ENCODE measurements around the gene TTLL7. TPM values are rescaled to one million over a fixed set of nuclear protein-coding genes. Genes with fewer than 3 reads are reported as not detected.

The TTLL7 gene
- total and polyA plus RNA-seq, 2 experiments from 2014 or later = 4.1 to 6.7 TPM

DNA sequence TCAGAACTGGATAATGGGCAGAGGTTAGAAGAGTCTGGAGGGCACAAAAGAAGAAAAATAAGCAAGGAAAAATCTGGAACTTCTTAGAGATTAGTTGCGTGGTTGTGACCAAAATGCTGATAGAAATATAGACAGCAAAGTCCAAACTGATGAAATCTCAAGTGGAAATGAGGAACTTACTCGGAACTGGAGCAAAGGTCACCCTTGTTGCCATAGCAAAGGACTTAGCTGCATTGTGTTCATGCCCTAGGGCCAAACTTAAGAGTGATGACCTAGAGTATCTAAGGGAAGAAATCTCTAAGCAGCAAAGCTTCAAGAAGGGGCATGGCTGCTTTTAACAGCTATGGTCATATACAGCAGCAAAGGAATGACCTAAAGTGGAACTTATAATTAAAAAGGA is 180.0 kb downstream of the TTLL7 start:
- no peak overlapping the region for H3K4me3 ChIP-seq
- H3K79me2 ChIP-seq (replicated peaks; ENCODE audit: insufficient read depth) = no peaks in the 10 kb centered on the region
- no peaks in the 10 kb centered on the region for H3K4me1 ChIP-seq (ENCODE audit: insufficient read depth)
- H3K36me3 Mint-ChIP-seq (ENCODE audit: low read depth) = no peaks in the 10 kb centered on the region
- H3K4me2 ChIP-seq = no peak overlapping the region
- no peaks in the 10 kb centered on the region for H3K27me3 ChIP-seq (ENCODE audit: insufficient read depth)
- H3K9me3 Mint-ChIP-seq = no peaks in the 10 kb centered on the region; the same call in 2 of the 3 replicates
- ATAC-seq = no peak
- no peak overlapping the region for H3K4me3 Mint-ChIP-seq
- no peaks in the 10 kb centered on the region for H3F3A ChIP-seq (replicated peaks; ENCODE audit: low read depth)
- H3K9me2 ChIP-seq (ENCODE audit: insufficient read depth) = peaks cover 10% of the 10 kb centered on the region; the same call in 1 of the 2 replicates
- no peak overlapping the region for H2AFZ ChIP-seq
- H3K27ac Mint-ChIP-seq = no peak overlapping the region
- no peaks in the 10 kb centered on the region for H4K20me1 ChIP-seq (replicated peaks; ENCODE audit: insufficient read depth)
- DNase-seq (ENCODE audit: low spot score) = no peak
- no peaks in the 10 kb centered on the region for H3K27me3 Mint-ChIP-seq (ENCODE audit: insufficient read depth, low read depth, poor library complexity)
- no peak overlapping the region for H3K27ac ChIP-seq (ENCODE audit: low read depth)
- no peaks in the 10 kb centered on the region for H3K36me3 ChIP-seq (ENCODE audit: insufficient read depth)
- TF ChIP-seq ZNF331 (CRISPR knock-in tag; IDR thresholded peaks at IDR 0.05; ENCODE audit: low read depth) (no peak), CREB1 (CRISPR knock-in tag; IDR thresholded peaks at IDR 0.05; ENCODE audit: low read depth) (no peak), STAT1 (IDR thresholded peaks at IDR 0.05; ENCODE audit: unreplicated experiment) (no peak), EZH2phosphoT487 (IDR thresholded peaks at IDR 0.05; ENCODE audit: unreplicated experiment) (no peak), EZH2 (IDR thresholded peaks at IDR 0.05; ENCODE audit: low read depth, unreplicated experiment) (no peak), CTCF (conservative IDR thresholded peaks at IDR 0.05; ENCODE audit: low read depth in 2 of 2) (no peak)
- TF ChIP-seq, protein P1, sequence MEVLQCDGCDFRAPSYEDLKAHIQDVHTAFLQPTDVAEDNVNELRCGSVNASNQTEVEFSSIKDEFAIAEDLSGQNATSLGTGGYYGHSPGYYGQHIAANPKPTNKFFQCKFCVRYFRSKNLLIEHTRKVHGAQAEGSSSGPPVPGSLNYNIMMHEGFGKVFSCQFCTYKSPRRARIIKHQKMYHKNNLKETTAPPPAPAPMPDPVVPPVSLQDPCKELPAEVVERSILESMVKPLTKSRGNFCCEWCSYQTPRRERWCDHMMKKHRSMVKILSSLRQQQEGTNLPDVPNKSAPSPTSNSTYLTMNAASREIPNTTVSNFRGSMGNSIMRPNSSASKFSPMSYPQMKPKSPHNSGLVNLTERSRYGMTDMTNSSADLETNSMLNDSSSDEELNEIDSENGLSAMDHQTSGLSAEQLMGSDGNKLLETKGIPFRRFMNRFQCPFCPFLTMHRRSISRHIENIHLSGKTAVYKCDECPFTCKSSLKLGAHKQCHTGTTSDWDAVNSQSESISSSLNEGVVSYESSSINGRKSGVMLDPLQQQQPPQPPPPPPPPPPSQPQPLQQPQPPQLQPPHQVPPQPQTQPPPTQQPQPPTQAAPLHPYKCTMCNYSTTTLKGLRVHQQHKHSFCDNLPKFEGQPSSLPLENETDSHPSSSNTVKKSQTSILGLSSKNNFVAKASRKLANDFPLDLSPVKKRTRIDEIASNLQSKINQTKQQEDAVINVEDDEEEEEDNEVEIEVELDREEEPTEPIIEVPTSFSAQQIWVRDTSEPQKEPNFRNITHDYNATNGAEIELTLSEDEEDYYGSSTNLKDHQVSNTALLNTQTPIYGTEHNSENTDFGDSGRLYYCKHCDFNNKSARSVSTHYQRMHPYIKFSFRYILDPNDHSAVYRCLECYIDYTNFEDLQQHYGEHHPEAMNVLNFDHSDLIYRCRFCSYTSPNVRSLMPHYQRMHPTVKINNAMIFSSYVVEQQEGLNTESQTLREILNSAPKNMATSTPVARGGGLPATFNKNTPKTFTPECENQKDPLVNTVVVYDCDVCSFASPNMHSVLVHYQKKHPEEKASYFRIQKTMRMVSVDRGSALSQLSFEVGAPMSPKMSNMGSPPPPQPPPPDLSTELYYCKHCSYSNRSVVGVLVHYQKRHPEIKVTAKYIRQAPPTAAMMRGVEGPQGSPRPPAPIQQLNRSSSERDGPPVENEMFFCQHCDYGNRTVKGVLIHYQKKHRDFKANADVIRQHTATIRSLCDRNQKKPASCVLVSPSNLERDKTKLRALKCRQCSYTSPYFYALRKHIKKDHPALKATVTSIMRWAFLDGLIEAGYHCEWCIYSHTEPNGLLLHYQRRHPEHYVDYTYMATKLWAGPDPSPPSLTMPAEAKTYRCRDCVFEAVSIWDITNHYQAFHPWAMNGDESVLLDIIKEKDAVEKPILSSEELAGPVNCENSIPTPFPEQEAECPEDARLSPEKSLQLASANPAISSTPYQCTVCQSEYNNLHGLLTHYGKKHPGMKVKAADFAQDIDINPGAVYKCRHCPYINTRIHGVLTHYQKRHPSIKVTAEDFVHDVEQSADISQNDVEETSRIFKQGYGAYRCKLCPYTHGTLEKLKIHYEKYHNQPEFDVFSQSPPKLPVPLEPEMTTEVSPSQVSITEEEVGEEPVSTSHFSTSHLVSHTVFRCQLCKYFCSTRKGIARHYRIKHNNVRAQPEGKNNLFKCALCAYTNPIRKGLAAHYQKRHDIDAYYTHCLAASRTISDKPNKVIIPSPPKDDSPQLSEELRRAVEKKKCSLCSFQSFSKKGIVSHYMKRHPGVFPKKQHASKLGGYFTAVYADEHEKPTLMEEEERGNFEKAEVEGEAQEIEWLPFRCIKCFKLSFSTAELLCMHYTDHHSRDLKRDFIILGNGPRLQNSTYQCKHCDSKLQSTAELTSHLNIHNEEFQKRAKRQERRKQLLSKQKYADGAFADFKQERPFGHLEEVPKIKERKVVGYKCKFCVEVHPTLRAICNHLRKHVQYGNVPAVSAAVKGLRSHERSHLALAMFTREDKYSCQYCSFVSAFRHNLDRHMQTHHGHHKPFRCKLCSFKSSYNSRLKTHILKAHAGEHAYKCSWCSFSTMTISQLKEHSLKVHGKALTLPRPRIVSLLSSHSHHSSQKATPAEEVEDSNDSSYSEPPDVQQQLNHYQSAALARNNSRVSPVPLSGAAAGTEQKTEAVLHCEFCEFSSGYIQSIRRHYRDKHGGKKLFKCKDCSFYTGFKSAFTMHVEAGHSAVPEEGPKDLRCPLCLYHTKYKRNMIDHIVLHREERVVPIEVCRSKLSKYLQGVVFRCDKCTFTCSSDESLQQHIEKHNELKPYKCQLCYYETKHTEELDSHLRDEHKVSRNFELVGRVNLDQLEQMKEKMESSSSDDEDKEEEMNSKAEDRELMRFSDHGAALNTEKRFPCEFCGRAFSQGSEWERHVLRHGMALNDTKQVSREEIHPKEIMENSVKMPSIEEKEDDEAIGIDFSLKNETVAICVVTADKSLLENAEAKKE (CRISPR knock-in tag; IDR thresholded peaks at IDR 0.05) = no peak
- no peaks in the 10 kb centered on the region for H3K4me1 Mint-ChIP-seq

All from GM23338 (cell line).